ENCODE data around the gene MRGPRX1.
"Not testable (repeated sequence)": the region's sequence is repeated elsewhere in the genome, so short reads cannot be mapped to it uniquely, and the experiment has no call there.

The MRGPRX1 gene

DNA sequence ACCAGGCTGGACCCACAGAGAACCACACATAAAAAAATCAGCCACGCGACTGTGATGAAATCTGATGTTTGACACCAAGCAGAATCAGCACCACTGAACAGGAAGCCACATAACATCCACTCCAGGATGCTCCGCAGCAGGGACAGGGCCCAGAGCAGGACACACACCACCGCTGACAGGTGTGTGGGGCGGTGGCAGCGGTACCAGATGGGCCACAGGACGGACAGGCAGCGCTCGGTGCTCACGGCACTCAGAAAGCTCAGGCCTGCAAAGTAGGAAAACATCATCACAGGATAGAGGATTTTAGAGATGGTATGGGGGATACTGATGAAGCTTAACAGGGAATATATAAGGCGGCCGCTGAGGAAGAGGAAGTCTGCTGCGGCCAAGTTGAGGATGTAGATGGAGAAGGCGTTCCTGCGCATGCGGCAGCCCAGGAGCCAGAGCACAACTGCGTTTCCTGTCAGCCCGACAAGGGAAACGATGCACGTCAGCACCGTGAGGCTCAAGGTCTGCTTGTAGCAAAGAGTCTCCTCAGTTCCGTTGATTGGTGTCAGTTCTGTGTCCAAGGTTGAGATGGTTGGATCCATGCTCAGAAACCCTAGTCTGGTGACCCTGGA, 4.9 kb downstream of the MRGPRX1 start:
- Histone ChIP-seq H3K36me3 (ENCODE audit: insufficient read depth, low read length) (no peaks in the 10 kb centered on the region), H3K9me3 (ENCODE audit: insufficient read depth, low read length, severe bottlenecking) (no peaks in the 10 kb centered on the region), H3K79me2 (ENCODE audit: insufficient read depth, low read length) (no peaks in the 10 kb centered on the region), H3K27me3 (ENCODE audit: insufficient read depth, low read length, poor library complexity) (peaks cover 7% of the 10 kb centered on the region), H4K20me1 (ENCODE audit: insufficient read depth, low read length) (no peaks in the 10 kb centered on the region), H3K4me3 (ENCODE audit: low read depth in 1 of 2, low read length in 2 of 2) (no peak overlapping the region), H3K27ac (ENCODE audit: low read length) (no peak overlapping the region), H3K4me1 (ENCODE audit: insufficient read depth, low read length) (no peaks in the 10 kb centered on the region), H2AFZ (ENCODE audit: low read depth, low read length) (no peak overlapping the region), H3K4me2 (ENCODE audit: insufficient read depth, low read length) (no peak overlapping the region), H3K9ac (ENCODE audit: low read depth, low read length) (no peak overlapping the region)
- DNase-seq (no peak), ATAC-seq (ENCODE audit: insufficient read depth, low read depth) (no peak)
- TF ChIP-seq EZH2 (IDR thresholded peaks at IDR 0.05; ENCODE audit: borderline replicate concordance, low read depth, low read length, severe bottlenecking): no peak
- TF ChIP-seq, protein P1, sequence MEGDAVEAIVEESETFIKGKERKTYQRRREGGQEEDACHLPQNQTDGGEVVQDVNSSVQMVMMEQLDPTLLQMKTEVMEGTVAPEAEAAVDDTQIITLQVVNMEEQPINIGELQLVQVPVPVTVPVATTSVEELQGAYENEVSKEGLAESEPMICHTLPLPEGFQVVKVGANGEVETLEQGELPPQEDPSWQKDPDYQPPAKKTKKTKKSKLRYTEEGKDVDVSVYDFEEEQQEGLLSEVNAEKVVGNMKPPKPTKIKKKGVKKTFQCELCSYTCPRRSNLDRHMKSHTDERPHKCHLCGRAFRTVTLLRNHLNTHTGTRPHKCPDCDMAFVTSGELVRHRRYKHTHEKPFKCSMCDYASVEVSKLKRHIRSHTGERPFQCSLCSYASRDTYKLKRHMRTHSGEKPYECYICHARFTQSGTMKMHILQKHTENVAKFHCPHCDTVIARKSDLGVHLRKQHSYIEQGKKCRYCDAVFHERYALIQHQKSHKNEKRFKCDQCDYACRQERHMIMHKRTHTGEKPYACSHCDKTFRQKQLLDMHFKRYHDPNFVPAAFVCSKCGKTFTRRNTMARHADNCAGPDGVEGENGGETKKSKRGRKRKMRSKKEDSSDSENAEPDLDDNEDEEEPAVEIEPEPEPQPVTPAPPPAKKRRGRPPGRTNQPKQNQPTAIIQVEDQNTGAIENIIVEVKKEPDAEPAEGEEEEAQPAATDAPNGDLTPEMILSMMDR (IDR thresholded peaks at IDR 0.05; ENCODE audit: borderline replicate concordance, extremely low read depth, low read length, poor library complexity, severe bottlenecking): no peak

DNA sequence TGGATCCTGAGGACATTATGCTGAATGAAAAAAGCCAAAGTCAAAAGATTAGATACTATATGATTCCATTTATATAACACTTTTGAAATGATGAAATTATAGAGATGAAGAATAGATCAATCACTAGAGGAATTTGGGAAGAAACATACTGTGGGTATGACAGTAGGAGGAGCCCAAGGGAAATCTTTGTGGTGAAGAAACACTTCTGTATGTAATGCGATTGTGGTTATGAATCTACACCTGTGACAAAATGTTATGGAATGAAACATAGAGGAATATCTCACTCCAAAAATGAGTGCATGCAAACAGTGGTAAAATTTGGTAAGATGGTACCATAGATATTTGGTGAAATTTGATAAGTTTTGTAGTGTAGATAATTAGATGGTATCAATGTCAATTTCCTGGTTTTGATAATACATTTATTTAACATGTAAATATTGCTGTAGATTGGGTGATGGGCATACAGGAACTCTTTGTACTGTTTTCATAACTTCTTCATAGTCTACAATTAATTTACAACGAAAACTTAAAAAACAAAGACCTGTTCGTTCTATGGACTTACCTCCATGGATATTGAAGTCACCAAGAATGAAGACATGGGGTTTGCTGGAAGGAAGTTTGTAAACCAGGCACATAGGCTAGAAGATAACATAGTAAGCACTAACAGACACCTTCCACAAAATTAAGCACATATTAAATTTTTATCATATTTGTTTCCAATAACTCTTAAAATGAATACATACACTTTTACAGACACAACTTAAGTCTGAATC, 11.5 kb downstream of the MRGPRX1 start:
- no peak overlapping the region for H3K27ac ChIP-seq (ENCODE audit: low read length)
- H3K36me3 ChIP-seq (ENCODE audit: insufficient read depth, low read length): no peaks in the 10 kb centered on the region
- H3K9ac ChIP-seq (ENCODE audit: low read depth, low read length): no peak overlapping the region
- DNase-seq (no peak), ATAC-seq (ENCODE audit: insufficient read depth, low read depth) (no peak)
- H4K20me1 ChIP-seq (ENCODE audit: insufficient read depth, low read length): no peaks in the 10 kb centered on the region
- H2AFZ ChIP-seq (ENCODE audit: low read depth, low read length): no peak overlapping the region
- H3K79me2 ChIP-seq (ENCODE audit: insufficient read depth, low read length): no peaks in the 10 kb centered on the region
- peaks cover 2% of the 10 kb centered on the region for H3K27me3 ChIP-seq (ENCODE audit: insufficient read depth, low read length, poor library complexity)
- no peak overlapping the region for H3K4me3 ChIP-seq (ENCODE audit: low read depth in 1 of 2, low read length in 2 of 2)
- TF ChIP-seq, protein P1 (IDR thresholded peaks at IDR 0.05; ENCODE audit: borderline replicate concordance, extremely low read depth, low read length, poor library complexity, severe bottlenecking): no peak
- no peak for TF ChIP-seq EZH2 (IDR thresholded peaks at IDR 0.05; ENCODE audit: borderline replicate concordance, low read depth, low read length, severe bottlenecking)
- no peaks in the 10 kb centered on the region for H3K9me3 ChIP-seq (ENCODE audit: insufficient read depth, low read length, severe bottlenecking)
- no peak overlapping the region for H3K4me2 ChIP-seq (ENCODE audit: insufficient read depth, low read length)
- H3K4me1 ChIP-seq (ENCODE audit: insufficient read depth, low read length): no peaks in the 10 kb centered on the region

DNA sequence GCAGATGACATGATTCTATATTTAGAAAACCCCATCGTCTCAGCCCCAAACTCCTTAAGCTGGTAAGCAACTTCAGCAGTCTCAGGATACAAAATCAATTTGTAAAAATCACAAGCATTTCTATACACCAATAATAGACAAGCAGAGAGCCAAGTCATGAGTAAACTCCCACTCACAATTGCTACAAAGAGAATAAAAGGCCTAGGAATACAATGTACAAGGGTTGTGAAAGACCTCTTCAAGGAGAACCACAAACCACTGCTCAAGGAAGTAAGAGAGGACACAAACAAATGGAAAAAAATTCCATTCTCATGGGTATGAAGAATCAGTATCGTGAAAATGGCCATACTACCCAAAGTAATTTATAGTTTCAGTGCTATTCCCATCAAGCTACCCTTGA, 13.8 kb downstream of the MRGPRX1 start:
- not testable (repeated sequence) for DNase-seq; H3K9me3 ChIP-seq (ENCODE audit: insufficient read depth, low read length, severe bottlenecking); H3K4me1 ChIP-seq (ENCODE audit: insufficient read depth, low read length); H3K4me2 ChIP-seq (ENCODE audit: insufficient read depth, low read length); H2AFZ ChIP-seq (ENCODE audit: low read depth, low read length); H3K4me3 ChIP-seq (ENCODE audit: low read depth in 1 of 2, low read length in 2 of 2); ATAC-seq (ENCODE audit: insufficient read depth, low read depth); H3K27me3 ChIP-seq (ENCODE audit: insufficient read depth, low read length, poor library complexity); H4K20me1 ChIP-seq (ENCODE audit: insufficient read depth, low read length); H3K79me2 ChIP-seq (ENCODE audit: insufficient read depth, low read length); H3K9ac ChIP-seq (ENCODE audit: low read depth, low read length); H3K27ac ChIP-seq (ENCODE audit: low read length); H3K36me3 ChIP-seq (ENCODE audit: insufficient read depth, low read length)

DNA sequence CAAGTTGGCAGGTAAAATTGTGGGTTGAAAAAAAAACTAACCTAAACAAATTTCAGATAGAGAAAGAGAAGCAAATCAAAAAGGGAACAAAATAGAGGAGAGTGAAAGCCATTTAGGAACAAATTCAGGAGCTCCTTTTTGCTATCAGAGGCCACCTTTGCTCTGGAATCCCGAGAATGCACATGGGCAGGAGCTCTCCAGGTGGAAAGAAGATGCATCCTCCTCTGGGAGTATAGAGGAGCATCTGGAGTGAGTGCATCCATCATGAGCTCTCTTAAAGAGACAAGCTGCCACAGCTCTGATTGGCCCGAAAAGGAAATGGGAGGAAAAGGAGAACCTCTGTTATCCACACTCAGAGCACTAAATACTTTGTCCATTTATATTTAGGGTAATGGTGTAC, 26.3 kb downstream of the MRGPRX1 start:
- DNase-seq: no peak
- Histone ChIP-seq H3K4me3 (ENCODE audit: low read depth in 1 of 2, low read length in 2 of 2) (no peak overlapping the region), H3K27me3 (ENCODE audit: insufficient read depth, low read length, poor library complexity) (peaks cover 33% of the 10 kb centered on the region), H3K27ac (ENCODE audit: low read length) (no peak overlapping the region), H3K79me2 (ENCODE audit: insufficient read depth, low read length) (no peaks in the 10 kb centered on the region), H3K36me3 (ENCODE audit: insufficient read depth, low read length) (no peaks in the 10 kb centered on the region), H2AFZ (ENCODE audit: low read depth, low read length) (no peak overlapping the region), H3K9ac (ENCODE audit: low read depth, low read length) (no peak overlapping the region), H3K4me1 (ENCODE audit: insufficient read depth, low read length) (no peaks in the 10 kb centered on the region), H3K4me2 (ENCODE audit: insufficient read depth, low read length) (no peak overlapping the region), H3K9me3 (ENCODE audit: insufficient read depth, low read length, severe bottlenecking) (no peaks in the 10 kb centered on the region), H4K20me1 (ENCODE audit: insufficient read depth, low read length) (no peaks in the 10 kb centered on the region)
- ATAC-seq (ENCODE audit: insufficient read depth, low read depth): no peak
- TF ChIP-seq EZH2 (IDR thresholded peaks at IDR 0.05; ENCODE audit: borderline replicate concordance, low read depth, low read length, severe bottlenecking): no peak
- TF ChIP-seq, protein P1 (IDR thresholded peaks at IDR 0.05; ENCODE audit: borderline replicate concordance, extremely low read depth, low read length, poor library complexity, severe bottlenecking): no peak

All from DND-41 (cell line).